Trophoblast cell (in vitro differentiated cells and primary cell): ENCODE measurements around the gene NFATC1.

Experiments
- DNase-seq, 2 donors: peaks; one replicate each; pipeline ENCODE4 v3.0.0-alpha.2; 2016
- H2AFZ ChIP-seq: 2 replicates; pipeline ENCODE4 v1.6.1; 2013; ENCODE audit warnings: low read length, moderate library complexity, mild to moderate bottlenecking; ENCODE audit not compliant: insufficient read depth, poor library complexity
- H2AK5ac ChIP-seq: 2 replicates; pipeline ENCODE4 v1.6.1; 2013; ENCODE audit warnings: mild to moderate bottlenecking, low read length
- H2BK120ac ChIP-seq: 2 replicates; pipeline ENCODE4 v1.6.1; 2013; ENCODE audit warnings: low read length, mild to moderate bottlenecking, moderate library complexity; ENCODE audit not compliant: insufficient read depth, poor library complexity
- H2BK12ac ChIP-seq: 2 replicates; pipeline ENCODE4 v1.6.1; 2013; ENCODE audit warnings: mild to moderate bottlenecking, low read length, moderate library complexity
- H2BK5ac ChIP-seq: 2 replicates; pipeline ENCODE4 v1.6.1; 2013; ENCODE audit warnings: low read length, low read depth, moderate library complexity, mild to moderate bottlenecking; ENCODE audit not compliant: poor library complexity
- H3K14ac ChIP-seq: 2 replicates; pipeline ENCODE4 v1.6.1; 2013; ENCODE audit warnings: mild to moderate bottlenecking, low read length
- H3K18ac ChIP-seq: 2 replicates; pipeline ENCODE4 v1.6.1; 2013; ENCODE audit warnings: mild to moderate bottlenecking, low read length
- H3K23ac ChIP-seq: 2 replicates; pipeline ENCODE4 v1.6.1; 2013; ENCODE audit warnings: low read length
- H3K27ac ChIP-seq: 2 replicates; pipeline ENCODE4 v1.5.1; 2013; ENCODE audit warnings: low read depth, mild to moderate bottlenecking, inconsistent platforms, low read length, moderate library complexity
- H3K27me3 ChIP-seq: 2 replicates; pipeline ENCODE4 v1.6.1; 2013; ENCODE audit warnings: inconsistent platforms, mild to moderate bottlenecking, low read length, moderate library complexity; ENCODE audit not compliant: insufficient read depth
- H3K36me3 ChIP-seq, 2 experiments: 1 replicate in 1 of 2; 2 replicates in 1 of 2; pipeline ENCODE4 v1.6.1; 2013; ENCODE audit warnings: low read length in 2 of 2, mild to moderate bottlenecking in 2 of 2, moderate library complexity in 1 of 2; ENCODE audit not compliant: insufficient read depth in 2 of 2, control insufficient read depth in 1 of 2
- H3K4ac ChIP-seq: 2 replicates; pipeline ENCODE4 v1.6.1; 2013; ENCODE audit warnings: low read depth, mild to moderate bottlenecking, low read length, moderate library complexity
- H3K4me1 ChIP-seq, 2 experiments: 1 replicate in 1 of 2; 2 replicates in 1 of 2; pipeline ENCODE4 v1.6.1; 2013; ENCODE audit warnings: low read length in 2 of 2, mild to moderate bottlenecking in 2 of 2, moderate library complexity in 1 of 2; ENCODE audit not compliant: insufficient read depth in 2 of 2, control insufficient read depth in 1 of 2
- H3K4me2 ChIP-seq: 2 replicates; pipeline ENCODE4 v1.6.1; 2013; ENCODE audit warnings: inconsistent platforms, mild to moderate bottlenecking, low read length, moderate library complexity
- H3K4me3 ChIP-seq: 2 replicates; pipeline ENCODE4 v1.5.1; 2013; ENCODE audit warnings: mild to moderate bottlenecking, low read depth, low read length, inconsistent platforms
- H3K79me1 ChIP-seq: one replicate; pipeline ENCODE4 v1.6.1; 2013; ENCODE audit warnings: low read length
- H3K79me2 ChIP-seq: 2 replicates; pipeline ENCODE4 v1.6.1; 2013; ENCODE audit warnings: low read length, mild to moderate bottlenecking; ENCODE audit not compliant: control insufficient read depth, insufficient read depth, poor library complexity
- H3K9ac ChIP-seq: 2 replicates; pipeline ENCODE4 v1.6.1; 2013; ENCODE audit warnings: mild to moderate bottlenecking, low read length
- H3K9me3 ChIP-seq: 2 replicates; pipeline ENCODE4 v1.6.1; 2013; ENCODE audit warnings: low read depth, mild to moderate bottlenecking, control low read depth, inconsistent platforms, low read length; ENCODE audit not compliant: insufficient read depth
- H4K12ac ChIP-seq: 2 replicates; pipeline ENCODE4 v1.6.1; 2013; ENCODE audit warnings: low read depth, mild to moderate bottlenecking, low read length, moderate library complexity
- H4K8ac ChIP-seq: 2 replicates; pipeline ENCODE4 v1.6.1; 2013; ENCODE audit warnings: low read depth, mild to moderate bottlenecking, low read length, moderate library complexity
- H4K91ac ChIP-seq: one replicate; pipeline ENCODE4 v1.6.1; 2013; ENCODE audit warnings: low read depth, mild to moderate bottlenecking, low read length, moderate library complexity
- WGBS: extraction: QIAGEN DNeasy Blood & Tissue Kit; methylation state at CpG from one replicate; pipeline ENCODE4 v1.1.7; 2013; ENCODE audit warnings: missing lambda C conversion rate; ENCODE audit not compliant: insufficient read length, insufficient coverage; ENCODE audit errors: extremely low coverage; 5-methylcytosine and 5-hydroxymethylcytosine counted together

Gene NFATC1

GRCh38 chr18:79418642-79419041 lies 22.9 kb downstream of the NFATC1 start:
- Histone ChIP-seq H3K4ac (no peak overlapping the region), H3K4me1 (peaks cover 4 to 7% of the 10 kb centered on the region in 2 experiments), H2BK120ac (no peak overlapping the region), H3K14ac (no peak overlapping the region), H3K36me3 (no peaks in the 10 kb centered on the region), H2AFZ (no peak overlapping the region), H2BK5ac (no peak overlapping the region), H3K27ac (no peak overlapping the region), H3K79me1 (no peaks in the 10 kb centered on the region), H3K9me3 (peaks cover 3% of the 10 kb centered on the region), H3K9ac (no peak overlapping the region), H3K4me3 (no peak overlapping the region), H2AK5ac (no peak overlapping the region), H3K18ac (no peak overlapping the region), H2BK12ac (no peak overlapping the region), H3K79me2 (no peaks in the 10 kb centered on the region), H4K8ac (no peak overlapping the region), H3K4me2 (no peak overlapping the region), H3K27me3 (no peaks in the 10 kb centered on the region), H4K91ac (no peak overlapping the region), H4K12ac (no peak overlapping the region), H3K23ac (no peak overlapping the region)
- no CpG with 5 or more reads among the region's 11 CpGs for WGBS
- no peak for DNase-seq

GRCh38 chr18:79420033-79420745 lies 24.5 kb downstream of the NFATC1 start:
- H3K27ac ChIP-seq: no peak overlapping the region
- no peak overlapping the region for H3K23ac ChIP-seq
- no peak overlapping the region for H2AK5ac ChIP-seq
- no peaks in the 10 kb centered on the region for H3K79me2 ChIP-seq
- no peaks in the 10 kb centered on the region for H3K27me3 ChIP-seq
- WGBS: no CpG with 5 or more reads among the region's 48 CpGs
- no peak overlapping the region for H2AFZ ChIP-seq
- H2BK12ac ChIP-seq: no peak overlapping the region
- H4K8ac ChIP-seq: no peak overlapping the region
- H3K4me1 ChIP-seq: no peaks in the 10 kb centered on the region
- peaks cover 3% of the 10 kb centered on the region for H3K9me3 ChIP-seq
- no peak overlapping the region for H3K4ac ChIP-seq
- no peaks in the 10 kb centered on the region for H3K79me1 ChIP-seq
- H3K4me3 ChIP-seq: no peak overlapping the region
- H4K12ac ChIP-seq: no peak overlapping the region
- H3K18ac ChIP-seq: no peak overlapping the region
- no peak overlapping the region for H2BK120ac ChIP-seq
- DNase-seq: no peak
- no peaks in the 10 kb centered on the region for H3K36me3 ChIP-seq
- no peak overlapping the region for H3K4me2 ChIP-seq
- no peak overlapping the region for H3K9ac ChIP-seq
- H3K14ac ChIP-seq: no peak overlapping the region
- no peak overlapping the region for H4K91ac ChIP-seq
- no peak overlapping the region for H2BK5ac ChIP-seq

- Histone ChIP-seq H3K18ac (no peak overlapping the region), H3K4ac (no peak overlapping the region), H2BK12ac (no peak overlapping the region), H2BK5ac (no peak overlapping the region), H3K9ac (no peak overlapping the region), H3K4me2 (no peak overlapping the region), H3K23ac (no peak overlapping the region), H3K27ac (no peak overlapping the region), H3K4me3 (no peak overlapping the region), H3K36me3 (no peaks in the 10 kb centered on the region), H2AK5ac (no peak overlapping the region), H3K79me2 (no peaks in the 10 kb centered on the region), H3K79me1 (no peaks in the 10 kb centered on the region), H4K8ac (no peak overlapping the region), H3K14ac (no peak overlapping the region), H3K27me3 (no peaks in the 10 kb centered on the region), H3K9me3 (peaks cover 3% of the 10 kb centered on the region), H4K12ac (no peak overlapping the region), H3K4me1 (no peaks in the 10 kb centered on the region), H4K91ac (no peak overlapping the region), H2AFZ (no peak overlapping the region), H2BK120ac (no peak overlapping the region)
- no peak for DNase-seq
- no CpG with 5 or more reads among the region's 26 CpGs for WGBS
Observed at GRCh38 chr18:79421275-79421857, 25.6 kb downstream of the NFATC1 start.

GRCh38 chr18:79422022-79422782 lies 26.5 kb downstream of the NFATC1 start:
- H3K18ac ChIP-seq: no peak overlapping the region
- no peak overlapping the region for H3K4me2 ChIP-seq
- H3K27ac ChIP-seq: no peak overlapping the region
- H3K79me2 ChIP-seq: no peaks in the 10 kb centered on the region
- no peak overlapping the region for H4K8ac ChIP-seq
- H3K9me3 ChIP-seq: peaks cover 3% of the 10 kb centered on the region
- H2BK120ac ChIP-seq: no peak overlapping the region
- no peaks in the 10 kb centered on the region for H3K79me1 ChIP-seq
- no peak overlapping the region for H2AFZ ChIP-seq
- H3K4me3 ChIP-seq: no peak overlapping the region
- no peak overlapping the region for H3K9ac ChIP-seq
- no peaks in the 10 kb centered on the region for H3K27me3 ChIP-seq
- no peak for DNase-seq
- H4K12ac ChIP-seq: no peak overlapping the region
- H2BK5ac ChIP-seq: no peak overlapping the region
- H2AK5ac ChIP-seq: no peak overlapping the region
- H2BK12ac ChIP-seq: no peak overlapping the region
- no peaks in the 10 kb centered on the region for H3K36me3 ChIP-seq
- WGBS: no CpG with 5 or more reads among the region's 24 CpGs
- no peaks in the 10 kb centered on the region for H3K4me1 ChIP-seq
- H3K23ac ChIP-seq: no peak overlapping the region
- no peak overlapping the region for H3K4ac ChIP-seq
- H4K91ac ChIP-seq: no peak overlapping the region
- no peak overlapping the region for H3K14ac ChIP-seq
